ENCODE results near the gene C19orf12. TPM values are rescaled to one million over a fixed set of nuclear protein-coding genes. Genes with fewer than 3 reads are reported as not detected.
A peak's percentile ranks its signal among the peaks of the same experiment; 100 is the strongest.

The C19orf12 gene
- total RNA-seq, 1 donor from 2014 or later, result 48.6 TPM

DNA sequence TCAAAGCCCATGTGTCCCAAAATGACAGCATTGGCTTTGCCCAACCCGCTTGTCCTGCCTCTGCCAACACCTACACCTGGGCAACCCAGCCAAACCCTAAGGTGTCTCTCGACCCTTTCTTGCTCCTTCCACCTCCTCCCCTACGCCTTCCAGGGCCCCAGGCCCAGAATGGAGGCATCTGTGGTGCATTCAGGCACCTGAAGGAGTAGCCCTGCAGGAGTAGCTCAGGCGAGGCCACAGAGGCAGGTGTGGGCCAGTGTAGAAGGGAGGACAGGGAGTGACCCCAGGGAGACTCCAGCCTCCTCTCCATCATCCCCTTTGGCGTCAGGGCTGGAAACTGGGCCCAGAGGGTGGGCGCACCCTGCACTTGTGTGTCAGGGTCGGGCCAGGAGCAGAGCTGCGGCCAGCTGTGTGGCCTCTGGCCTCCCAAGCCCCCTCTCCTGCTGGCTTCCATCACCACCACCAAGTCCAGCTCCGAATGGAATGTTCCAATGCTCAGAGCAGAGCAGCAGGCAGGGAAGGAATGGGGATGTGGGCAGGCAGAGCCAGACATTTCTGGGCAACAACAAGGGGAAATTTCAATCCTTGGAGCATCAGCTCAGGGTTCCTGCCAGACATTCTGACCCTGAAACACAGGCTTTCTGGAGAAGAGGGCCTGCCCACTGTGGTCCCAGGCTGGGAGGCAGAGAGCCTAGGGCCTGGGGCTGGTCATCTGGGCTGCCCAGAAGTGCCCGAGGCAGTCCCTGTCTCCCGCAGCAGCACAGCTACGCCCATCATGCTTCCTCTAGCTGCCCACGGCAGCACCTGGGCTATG lies 33.4 kb downstream of the C19orf12 start:
- intact Hi-C loops (cut with micrococcal nuclease), result no loop called here
- Histone ChIP-seq H3K27me3 (ENCODE audit: low read depth) (no peaks in the 10 kb centered on the region), H3K9me3 (replicated peaks) (no peaks in the 10 kb centered on the region), H3K4me1 (peaks cover 68% of the 10 kb centered on the region), H3K27ac (replicated peaks) (peak overlapping the region; percentile 98), H3K4me3 (no peak overlapping the region), H3K36me3 (no peaks in the 10 kb centered on the region)
- no peak for DNase-seq
- TF ChIP-seq, protein P1, sequence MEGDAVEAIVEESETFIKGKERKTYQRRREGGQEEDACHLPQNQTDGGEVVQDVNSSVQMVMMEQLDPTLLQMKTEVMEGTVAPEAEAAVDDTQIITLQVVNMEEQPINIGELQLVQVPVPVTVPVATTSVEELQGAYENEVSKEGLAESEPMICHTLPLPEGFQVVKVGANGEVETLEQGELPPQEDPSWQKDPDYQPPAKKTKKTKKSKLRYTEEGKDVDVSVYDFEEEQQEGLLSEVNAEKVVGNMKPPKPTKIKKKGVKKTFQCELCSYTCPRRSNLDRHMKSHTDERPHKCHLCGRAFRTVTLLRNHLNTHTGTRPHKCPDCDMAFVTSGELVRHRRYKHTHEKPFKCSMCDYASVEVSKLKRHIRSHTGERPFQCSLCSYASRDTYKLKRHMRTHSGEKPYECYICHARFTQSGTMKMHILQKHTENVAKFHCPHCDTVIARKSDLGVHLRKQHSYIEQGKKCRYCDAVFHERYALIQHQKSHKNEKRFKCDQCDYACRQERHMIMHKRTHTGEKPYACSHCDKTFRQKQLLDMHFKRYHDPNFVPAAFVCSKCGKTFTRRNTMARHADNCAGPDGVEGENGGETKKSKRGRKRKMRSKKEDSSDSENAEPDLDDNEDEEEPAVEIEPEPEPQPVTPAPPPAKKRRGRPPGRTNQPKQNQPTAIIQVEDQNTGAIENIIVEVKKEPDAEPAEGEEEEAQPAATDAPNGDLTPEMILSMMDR (IDR thresholded peaks at IDR 0.05; ENCODE audit: borderline replicate concordance), result no peak

DNA sequence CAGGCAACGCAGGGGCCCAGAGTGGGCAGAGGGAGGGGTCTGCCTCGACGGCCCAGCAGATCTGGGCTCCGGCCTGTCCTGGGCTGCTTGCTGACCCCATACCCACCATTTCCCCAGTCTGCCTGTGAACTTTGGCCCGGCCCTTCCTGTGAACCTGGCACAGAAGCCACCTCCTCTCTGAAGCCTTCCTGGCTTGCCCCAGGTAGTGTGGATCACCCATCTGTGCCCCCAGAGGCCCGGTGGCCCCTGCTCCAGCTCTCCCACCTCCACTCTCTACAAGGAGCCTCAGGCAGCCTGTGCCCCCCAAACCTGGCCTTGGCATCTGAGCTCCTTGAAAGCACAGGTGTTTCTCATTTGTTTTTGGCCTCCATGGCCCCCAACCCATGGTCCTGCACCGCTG lies 34.1 kb downstream of the C19orf12 start:
- H3K27me3 ChIP-seq (ENCODE audit: low read depth), result no peaks in the 10 kb centered on the region
- peaks cover 4% of the 10 kb centered on the region for H3K36me3 ChIP-seq
- no peaks in the 10 kb centered on the region for H3K9me3 ChIP-seq (replicated peaks)
- H3K27ac ChIP-seq (replicated peaks), result peak overlapping the region; percentile 98
- intact Hi-C loops (cut with micrococcal nuclease), result no loop called here
- H3K4me3 ChIP-seq, result no peak overlapping the region
- no peak for DNase-seq
- peaks cover 75% of the 10 kb centered on the region for H3K4me1 ChIP-seq
- TF ChIP-seq, protein P1 (IDR thresholded peaks at IDR 0.05; ENCODE audit: borderline replicate concordance), result no peak

DNA sequence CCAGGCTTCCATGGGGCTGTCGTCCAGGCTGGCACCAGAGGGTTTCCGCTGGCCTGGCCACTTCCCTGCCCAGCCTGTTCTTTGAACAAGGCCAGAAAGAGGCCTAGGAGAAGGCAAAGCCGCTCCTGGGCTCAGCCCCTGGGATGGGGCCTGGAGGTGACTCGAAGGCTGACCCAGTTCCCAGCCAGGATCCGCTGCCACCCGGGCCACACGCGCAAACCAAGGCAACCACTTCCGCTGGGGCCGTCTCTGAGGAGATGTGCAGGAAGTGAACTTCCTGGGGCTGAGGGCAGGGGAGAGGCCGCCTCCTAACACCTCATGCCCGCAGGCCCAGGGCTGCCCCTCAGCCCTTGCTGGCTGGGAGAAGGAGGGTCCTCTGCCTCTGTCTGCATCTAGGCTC lies 34.6 kb downstream of the C19orf12 start:
- TF ChIP-seq, protein P1 (IDR thresholded peaks at IDR 0.05; ENCODE audit: borderline replicate concordance), result no peak
- intact Hi-C loops (cut with micrococcal nuclease), result no loop called here
- peaks cover 9% of the 10 kb centered on the region for H3K36me3 ChIP-seq
- no peaks in the 10 kb centered on the region for H3K9me3 ChIP-seq (replicated peaks)
- peak overlapping the region; percentile 98 for H3K27ac ChIP-seq (replicated peaks)
- H3K4me3 ChIP-seq, result no peak overlapping the region
- H3K4me1 ChIP-seq, result peaks cover 78% of the 10 kb centered on the region
- peak; percentile 53 for DNase-seq
- H3K27me3 ChIP-seq (ENCODE audit: low read depth), result no peaks in the 10 kb centered on the region

DNA sequence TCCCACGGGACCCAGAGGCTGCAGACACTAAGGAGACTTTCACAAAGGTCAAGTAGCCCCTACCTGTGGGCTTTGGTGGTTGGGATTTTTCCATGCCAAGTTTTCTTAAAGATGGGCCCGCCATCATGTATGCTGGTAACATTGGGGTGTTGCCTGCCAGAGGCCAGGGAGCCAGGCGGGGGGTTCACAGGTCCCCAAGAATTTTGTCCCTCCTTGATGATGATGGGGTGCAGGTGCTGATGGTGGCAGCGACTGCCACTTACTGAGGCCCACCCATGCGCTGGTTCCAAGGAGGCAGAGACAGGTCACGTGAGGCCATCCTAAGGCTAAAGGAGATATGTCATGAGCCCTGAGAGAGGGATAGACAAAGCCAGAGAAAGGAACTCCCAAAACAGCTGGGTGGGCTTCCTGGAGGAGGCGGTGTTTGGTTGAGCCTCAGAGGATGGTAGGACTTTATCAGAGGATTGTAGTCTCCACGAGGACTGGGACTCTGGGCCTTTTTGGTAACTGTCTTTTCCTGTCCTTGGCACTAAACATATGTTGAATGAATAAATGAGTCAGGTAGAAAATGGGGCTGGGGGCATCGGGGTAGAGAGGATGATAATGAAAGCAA lies 35.4 kb downstream of the C19orf12 start:
- Histone ChIP-seq H3K9me3 (replicated peaks) (no peaks in the 10 kb centered on the region), H3K27ac (replicated peaks) (peak overlapping the region; percentile 98), H3K4me3 (no peak overlapping the region), H3K36me3 (peaks cover 16% of the 10 kb centered on the region), H3K4me1 (peaks cover 81% of the 10 kb centered on the region), H3K27me3 (ENCODE audit: low read depth) (no peaks in the 10 kb centered on the region)
- TF ChIP-seq, protein P1 (IDR thresholded peaks at IDR 0.05; ENCODE audit: borderline replicate concordance), result no peak
- no peak for DNase-seq
- intact Hi-C loops (cut with micrococcal nuclease), result no loop called here

DNA sequence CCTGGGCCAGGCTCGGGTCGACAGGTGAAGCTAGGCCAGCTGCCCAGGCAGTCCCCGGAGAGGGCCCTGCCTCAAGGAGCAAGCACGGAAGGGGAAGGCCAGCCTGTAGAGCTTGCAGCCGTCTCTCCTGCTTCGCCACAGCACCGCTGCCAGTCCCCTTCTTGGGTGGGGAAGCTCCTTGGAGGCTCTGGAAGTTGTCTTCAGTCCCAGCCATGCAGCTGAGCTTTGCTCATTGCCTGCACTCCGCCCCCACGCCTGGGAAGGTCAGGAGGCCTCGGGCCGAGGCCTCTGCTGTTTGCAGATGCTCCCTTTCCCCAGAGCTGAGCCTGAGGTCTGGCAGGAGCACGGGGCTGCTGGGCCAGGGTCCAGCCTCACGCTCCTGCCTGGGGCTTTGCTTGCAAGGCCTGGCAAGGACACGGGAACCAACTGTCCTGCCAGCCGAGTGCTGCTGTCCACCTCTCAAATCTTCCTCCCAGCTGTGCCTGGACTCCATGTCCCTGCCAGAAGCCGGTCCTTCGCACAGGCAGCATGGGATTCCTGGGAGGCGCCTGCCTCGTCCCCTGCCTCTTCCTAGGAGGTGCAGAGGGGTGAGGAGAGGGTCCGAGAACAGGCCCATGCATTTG lies 36.5 kb downstream of the C19orf12 start:
- TF ChIP-seq, protein P1 (IDR thresholded peaks at IDR 0.05; ENCODE audit: borderline replicate concordance), result no peak
- intact Hi-C loops (cut with micrococcal nuclease), result no loop called here
- Histone ChIP-seq H3K27me3 (ENCODE audit: low read depth) (no peaks in the 10 kb centered on the region), H3K9me3 (replicated peaks) (no peaks in the 10 kb centered on the region), H3K4me1 (peaks cover 90% of the 10 kb centered on the region), H3K27ac (replicated peaks) (peak overlapping the region; percentile 98), H3K36me3 (peaks cover 27% of the 10 kb centered on the region), H3K4me3 (peak overlapping the region; percentile 15)
- peak; percentile 86 for DNase-seq
